ENCODE data around the gene VAMP8.
"Not testable (repeated sequence)": the region's sequence is repeated elsewhere in the genome, so short reads cannot be mapped to it uniquely, and the experiment has no call there.

VAMP8 gene

GRCh38 chr2:85577386-85578242, at the start of gene VAMP8:
Gene VAMP8, plus strand, starts transcription at chr2:85577586. Its CDS starts 61 bp downstream, at chr2:85577647.
- DNase-seq, result no peak

- no peak for DNase-seq
Measured at GRCh38 chr2:85527787-85528186, 49.6 kb upstream of the VAMP8 start.

- DNase-seq, result no peak
Measured at GRCh38 chr2:85528355-85528754, 49.0 kb upstream of the VAMP8 start.

GRCh38 chr2:85529809-85530208, 47.6 kb upstream of the VAMP8 start:
- no peak for DNase-seq

- no peak for DNase-seq
Measured at GRCh38 chr2:85531589-85531988, 45.8 kb upstream of the VAMP8 start.

- no peak for DNase-seq
Measured at GRCh38 chr2:85534099-85534498, 43.3 kb upstream of the VAMP8 start.

GRCh38 chr2:85534881-85535280, 42.5 kb upstream of the VAMP8 start:
- no peak for DNase-seq

GRCh38 chr2:85536479-85536878, 40.9 kb upstream of the VAMP8 start:
- DNase-seq, result no peak

- no peak for DNase-seq
Measured at GRCh38 chr2:85537600-85538506, 39.5 kb upstream of the VAMP8 start.

- DNase-seq, result peak; percentile 85
Measured at GRCh38 chr2:85538507-85539360, 38.7 kb upstream of the VAMP8 start, which contains the start of gene MAT2A. Gene MAT2A, plus strand, starts transcription at chr2:85539168. Its CDS starts 120 bp downstream, at chr2:85539288.

GRCh38 chr2:85539361-85540132, 37.8 kb upstream of the VAMP8 start:
- DNase-seq, result no peak

- no peak for DNase-seq
Measured at GRCh38 chr2:85540133-85540648, 37.2 kb upstream of the VAMP8 start.

- no peak for DNase-seq
Measured at GRCh38 chr2:85541262-85541661, 36.1 kb upstream of the VAMP8 start.

GRCh38 chr2:85541753-85542457, 35.5 kb upstream of the VAMP8 start:
- DNase-seq, result no peak

- no peak for DNase-seq
Measured at GRCh38 chr2:85542777-85543176, 34.6 kb upstream of the VAMP8 start.

- DNase-seq, result not testable (repeated sequence)
Measured at GRCh38 chr2:85544254-85544691, 33.1 kb upstream of the VAMP8 start.

GRCh38 chr2:85544915-85545779, 32.2 kb upstream of the VAMP8 start:
- not testable (repeated sequence) for DNase-seq

- no peak for DNase-seq
Measured at GRCh38 chr2:85545780-85546240, 31.6 kb upstream of the VAMP8 start.

- DNase-seq, result no peak
Measured at GRCh38 chr2:85547089-85547858, 30.1 kb upstream of the VAMP8 start.

All from amniotic stem cell (primary cell).